NCI-H2107 (cell line): ENCODE measurements around the gene TBC1D16.

Source experiments
- DNase-seq: peaks from one replicate; lab custom pipeline; 2025; lab: John Stamatoyannopoulos, UW

Gene TBC1D16

GRCh38 chr17:79925242-79925957, 110.3 kb downstream of the TBC1D16 start:
- peak; percentile 48 for DNase-seq

DNA sequence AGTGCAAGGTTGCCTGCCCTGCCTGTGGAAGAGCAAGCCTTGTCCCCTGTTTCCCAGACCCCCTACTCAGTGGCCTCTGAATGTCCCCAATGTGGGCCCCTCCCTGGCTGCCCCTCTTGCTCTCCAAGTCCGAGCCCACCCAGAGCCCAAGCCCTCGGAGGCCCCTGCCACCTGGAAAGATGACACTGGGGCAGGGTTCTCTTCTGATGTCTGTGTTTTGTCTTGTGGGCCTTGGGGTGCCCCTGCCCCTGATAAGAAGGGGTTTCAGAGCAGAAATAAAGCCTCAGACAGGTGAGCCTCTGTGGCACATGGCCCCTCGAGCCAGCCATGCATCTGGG, 111.1 kb downstream of the TBC1D16 start:
- no peak for DNase-seq

DNA sequence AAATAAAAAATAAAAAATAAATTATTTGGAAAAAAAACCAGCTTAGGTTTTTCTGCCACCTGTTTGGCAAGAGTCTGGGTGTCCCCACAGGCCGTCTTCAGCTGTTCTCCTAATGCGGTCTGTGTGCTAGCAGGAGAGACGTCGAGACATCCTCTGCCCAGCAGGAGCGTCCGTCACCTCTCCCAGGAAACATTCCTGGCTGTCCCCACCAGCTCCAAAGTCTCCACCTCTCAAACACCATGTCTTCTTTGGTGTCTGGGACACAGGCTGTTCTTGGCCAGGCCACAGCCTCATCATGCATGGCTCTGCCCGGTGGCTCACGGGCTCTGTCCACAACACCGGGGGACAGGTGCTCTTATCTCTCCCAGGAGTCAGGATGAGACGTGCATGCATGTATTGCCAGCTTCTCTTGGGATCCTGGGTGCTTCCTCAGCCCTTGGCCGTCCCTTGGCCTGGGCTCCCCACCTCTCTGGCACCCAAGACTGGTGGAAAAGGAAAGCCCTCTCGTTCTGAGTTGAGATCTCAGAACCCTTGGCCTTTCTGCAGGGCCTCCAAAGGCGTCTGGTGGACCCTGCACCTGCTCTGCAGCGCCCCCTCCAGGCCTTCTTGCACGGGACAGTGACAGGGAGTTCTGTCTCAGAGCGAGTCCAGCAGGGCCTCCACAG, 111.6 kb downstream of the TBC1D16 start:
- no peak for DNase-seq

DNA sequence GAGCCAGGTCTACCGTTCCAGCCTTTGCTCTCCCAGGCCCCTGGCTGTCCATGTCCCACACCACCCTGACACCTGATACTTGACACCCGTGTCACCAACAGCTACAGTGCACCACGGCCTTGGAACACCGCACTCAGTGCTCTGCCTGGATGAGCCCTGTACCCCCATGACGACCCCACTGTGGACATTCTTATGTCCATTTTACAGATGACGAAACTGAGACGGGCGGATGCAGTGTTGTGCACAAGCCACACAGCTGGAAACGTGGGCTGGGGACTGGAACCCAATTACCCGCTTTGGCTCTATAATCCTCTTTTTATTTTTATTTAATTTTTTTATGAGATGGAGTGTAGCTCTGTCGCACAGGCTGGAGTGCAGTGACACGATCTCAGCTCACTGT, 112.9 kb downstream of the TBC1D16 start:
- no peak for DNase-seq

DNA sequence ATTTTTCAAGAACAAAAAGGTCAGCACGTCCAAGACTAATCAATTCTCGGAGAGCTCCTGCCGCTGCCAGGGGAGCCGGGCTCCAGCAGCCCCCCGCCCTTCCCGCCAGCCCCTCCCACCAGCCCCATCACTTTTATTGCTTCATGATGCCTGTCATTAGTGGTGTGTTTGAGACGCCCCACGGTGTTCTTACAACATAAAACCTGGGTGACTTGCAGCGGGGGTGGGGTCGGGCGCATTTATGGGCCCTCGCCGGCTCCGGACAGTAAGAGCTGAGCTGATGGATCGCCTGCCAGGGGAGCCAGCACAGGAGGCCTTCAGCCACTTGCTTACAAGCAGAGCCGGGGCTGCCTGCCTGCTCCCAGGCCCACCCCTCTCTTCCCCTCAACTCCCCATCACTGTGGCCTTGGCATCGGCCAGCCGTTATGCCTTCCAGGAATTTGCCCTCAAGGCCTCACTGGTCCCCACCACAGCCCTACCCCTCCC, 113.5 kb downstream of the TBC1D16 start:
- no peak for DNase-seq

DNA sequence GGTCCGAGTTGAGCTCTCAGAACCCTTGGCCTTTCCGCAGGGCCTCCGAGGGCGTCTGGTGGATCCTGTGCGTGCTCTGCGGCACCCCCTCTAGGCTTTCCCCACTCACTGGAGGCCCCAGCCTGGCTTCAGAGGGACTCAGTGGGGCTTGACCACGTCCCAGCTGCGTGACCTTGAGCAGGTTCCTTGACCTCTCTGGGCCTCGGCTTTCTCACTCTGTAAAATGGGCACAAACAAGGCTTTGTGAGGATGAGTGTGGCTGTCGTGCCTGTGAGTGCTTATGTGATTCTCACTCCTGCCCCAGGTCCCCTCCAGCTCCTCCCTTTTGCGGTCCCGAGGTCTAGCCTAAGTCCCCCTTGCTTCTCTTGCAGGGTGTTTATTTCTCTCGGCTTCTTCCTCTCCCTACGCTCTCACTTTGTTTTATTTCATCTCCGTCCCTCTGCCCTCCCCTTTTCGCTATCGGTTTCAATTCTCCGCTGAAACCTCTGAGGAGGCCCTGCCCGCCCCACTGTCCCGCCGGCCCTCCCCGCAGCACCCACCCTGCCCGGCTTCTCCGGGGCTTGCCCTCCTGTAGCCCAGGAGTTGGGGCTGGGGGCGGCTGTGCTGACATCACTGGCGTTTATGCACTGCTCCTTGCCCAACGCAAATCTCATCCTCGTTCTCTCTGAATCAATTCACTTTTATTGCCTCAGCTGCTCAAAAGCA, 114.1 kb downstream of the TBC1D16 start:
- no peak for DNase-seq

GRCh38 chr17:79920751-79921410, 114.8 kb downstream of the TBC1D16 start:
- DNase-seq: no peak

GRCh38 chr17:79919862-79920720, 115.6 kb downstream of the TBC1D16 start:
- DNase-seq: no peak

GRCh38 chr17:79919164-79919585, 116.5 kb downstream of the TBC1D16 start:
- no peak for DNase-seq

GRCh38 chr17:79918581-79919163, 117.0 kb downstream of the TBC1D16 start:
- DNase-seq: no peak

- DNase-seq: no peak
These were observed 117.7 kb downstream of the TBC1D16 start for GRCh38 chr17:79917902-79918484.

GRCh38 chr17:79916991-79917901, 118.4 kb downstream of the TBC1D16 start:
- DNase-seq: no peak

GRCh38 chr17:79916506-79916905, 119.2 kb downstream of the TBC1D16 start:
- DNase-seq: no peak

GRCh38 chr17:79915850-79916430, 119.7 kb downstream of the TBC1D16 start:
- no peak for DNase-seq

DNA sequence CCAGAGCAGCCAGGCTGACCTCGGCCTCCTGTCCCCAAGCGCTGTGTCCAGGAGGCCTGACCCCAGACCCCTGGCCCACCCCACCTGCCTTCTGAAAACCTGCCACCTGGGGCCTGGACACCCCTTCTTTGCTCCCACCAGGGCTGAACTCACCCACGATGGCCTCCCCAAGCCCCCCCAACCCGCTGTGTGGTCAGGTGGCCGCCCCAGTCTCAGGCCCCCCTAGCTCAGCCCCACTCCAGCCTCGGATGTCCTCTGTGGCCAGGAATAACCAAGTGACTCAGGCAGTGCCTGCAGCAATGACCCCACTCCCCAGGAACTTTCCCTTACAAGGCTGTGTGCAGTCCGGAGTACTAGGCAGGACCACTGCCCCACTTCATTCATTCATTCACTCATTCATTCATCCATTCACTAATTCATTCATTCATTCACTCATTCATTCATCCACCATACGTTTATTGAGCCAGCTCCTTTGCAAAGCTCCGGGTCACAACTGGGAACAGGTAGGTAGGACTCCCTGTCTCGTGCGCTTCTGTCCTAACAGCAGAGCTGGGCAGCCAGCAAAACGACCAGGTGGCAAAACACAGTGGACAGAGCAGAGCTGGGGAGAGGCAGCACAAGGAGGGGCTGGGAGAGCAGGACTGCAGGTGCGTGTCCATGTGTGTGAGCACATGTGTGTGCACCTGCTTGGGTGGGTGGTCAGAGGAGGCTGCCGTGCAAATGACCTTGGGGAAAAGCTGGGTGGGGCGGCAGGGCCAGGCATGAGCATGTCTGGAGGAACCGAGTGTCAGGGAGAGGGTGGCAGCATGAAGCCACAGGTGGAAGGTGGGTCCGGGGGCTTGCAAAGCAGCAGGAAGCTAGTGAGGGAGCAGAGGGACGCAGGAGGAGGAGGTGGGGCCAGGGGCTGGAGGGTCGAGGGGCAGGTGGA, 120.6 kb downstream of the TBC1D16 start:
- DNase-seq: no peak

GRCh38 chr17:79913896-79914812, 121.5 kb downstream of the TBC1D16 start:
- DNase-seq: no peak

- no peak for DNase-seq
These were observed 122.2 kb downstream of the TBC1D16 start for GRCh38 chr17:79913451-79913850.
